GM21737 (cell line): Measurements from ENCODE around the gene ILDR1.
A peak's percentile ranks its signal among the peaks of the same experiment; 100 is the strongest.

Experiments
- ATAC-seq: cut with Tn5 transposase; IDR thresholded peaks from one replicate; pipeline ENCODE4 v1.9.1; 2021; ENCODE audit warnings: mild to moderate bottlenecking, moderate library complexity; ENCODE audit not compliant: unreplicated experiment

Gene ILDR1

DNA sequence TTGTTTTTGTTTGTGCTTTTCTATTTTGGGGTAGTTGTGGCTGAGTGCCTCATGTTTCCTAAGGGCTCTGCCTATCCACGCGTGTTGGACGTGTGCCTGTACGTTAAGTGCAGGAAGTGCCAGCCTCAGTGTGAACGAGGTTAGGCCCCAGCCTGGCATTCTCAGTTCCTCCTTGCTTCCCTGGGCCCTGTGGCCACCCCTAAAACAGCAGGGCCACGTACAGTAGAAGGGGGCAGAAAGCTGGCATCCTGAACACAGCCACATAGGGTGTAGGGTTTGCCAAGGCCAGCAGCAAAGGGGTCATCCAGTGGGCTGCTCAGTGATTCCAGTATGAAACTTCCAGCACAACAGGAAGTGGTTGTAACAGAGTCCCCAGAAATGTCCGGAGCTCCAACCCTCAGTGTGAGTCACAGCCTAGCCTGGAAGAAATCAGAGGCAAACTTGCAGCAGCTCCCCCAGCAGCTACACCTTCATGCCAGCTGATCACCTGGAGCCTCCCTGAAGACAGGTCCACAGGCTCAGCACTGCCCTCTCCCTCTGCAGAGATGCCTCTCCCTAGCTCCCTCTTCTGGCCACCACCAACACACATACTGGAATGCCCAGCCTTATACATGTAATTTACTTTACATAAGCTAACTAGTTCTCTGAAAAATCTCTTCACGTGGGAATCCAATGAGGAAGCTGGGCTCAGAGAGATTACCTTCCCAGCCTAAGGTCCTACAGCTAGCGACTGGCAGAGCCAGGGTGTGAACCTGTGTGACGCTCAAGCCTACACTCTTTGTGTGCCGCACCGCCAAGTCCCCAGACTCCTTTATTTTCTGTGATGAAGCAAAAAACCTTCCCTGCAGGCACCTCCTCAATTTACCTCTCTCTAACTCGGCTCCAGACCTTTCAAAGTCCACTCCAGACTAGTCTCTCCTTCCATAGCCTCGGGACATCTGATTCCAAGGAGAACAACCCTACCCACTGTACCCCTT lies 26.6 kb downstream of the ILDR1 start:
- no peak for ATAC-seq

- ATAC-seq, result no peak
Measured at GRCh38 chr3:121994551-121994950, 27.5 kb downstream of the ILDR1 start.

GRCh38 chr3:121992601-121993560 lies 29.2 kb downstream of the ILDR1 start:
- no peak for ATAC-seq

GRCh38 chr3:121989943-121990342 lies 32.1 kb downstream of the ILDR1 start:
- no peak for ATAC-seq

DNA sequence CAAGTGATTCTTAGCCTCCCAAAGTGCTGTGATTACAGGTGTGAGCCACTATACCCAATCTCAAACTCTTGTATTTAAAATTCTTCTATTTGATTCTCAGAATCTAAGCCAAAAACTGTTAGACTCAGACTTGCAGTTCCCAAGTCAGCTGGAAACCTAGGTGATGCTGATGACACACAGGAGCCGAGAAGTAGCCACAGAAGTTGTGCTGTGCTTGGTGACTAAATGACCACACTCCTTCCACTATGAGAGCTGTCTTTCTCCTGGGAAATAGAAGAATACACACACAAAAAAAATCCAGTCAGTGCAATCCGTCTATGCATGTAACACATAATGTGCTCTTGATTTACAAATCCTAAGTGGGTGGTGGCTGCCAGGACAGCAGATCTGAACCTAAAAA lies 33.9 kb downstream of the ILDR1 start:
- no peak for ATAC-seq

GRCh38 chr3:121985846-121986245 lies 36.2 kb downstream of the ILDR1 start:
- ATAC-seq, result no peak

GRCh38 chr3:121981473-121981872 lies 40.6 kb downstream of the ILDR1 start:
- no peak for ATAC-seq

DNA sequence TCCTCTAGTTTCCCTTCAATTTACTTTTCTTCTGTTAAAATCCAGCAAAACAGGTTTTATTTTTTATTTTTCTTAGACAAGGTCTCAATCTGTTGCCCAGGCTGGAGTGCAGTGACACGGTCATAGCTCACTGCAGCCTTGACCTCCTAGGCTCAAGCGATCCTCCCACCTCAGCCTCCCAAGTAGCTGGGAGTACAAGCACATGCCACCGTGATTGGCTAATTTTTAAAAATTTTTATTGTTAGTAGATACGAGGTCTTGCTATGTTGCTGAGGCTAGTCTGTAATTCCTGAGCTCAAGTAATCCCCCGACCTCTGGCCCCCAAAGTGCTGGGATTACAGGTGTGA lies 41.6 kb downstream of the ILDR1 start:
- no peak for ATAC-seq

- no peak for ATAC-seq
Measured at GRCh38 chr3:121979734-121980449, 42.2 kb downstream of the ILDR1 start.

GRCh38 chr3:121979246-121979645 lies 42.8 kb downstream of the ILDR1 start:
- ATAC-seq, result no peak

- no peak for ATAC-seq
Measured at GRCh38 chr3:121976727-121977126, 45.3 kb downstream of the ILDR1 start.

DNA sequence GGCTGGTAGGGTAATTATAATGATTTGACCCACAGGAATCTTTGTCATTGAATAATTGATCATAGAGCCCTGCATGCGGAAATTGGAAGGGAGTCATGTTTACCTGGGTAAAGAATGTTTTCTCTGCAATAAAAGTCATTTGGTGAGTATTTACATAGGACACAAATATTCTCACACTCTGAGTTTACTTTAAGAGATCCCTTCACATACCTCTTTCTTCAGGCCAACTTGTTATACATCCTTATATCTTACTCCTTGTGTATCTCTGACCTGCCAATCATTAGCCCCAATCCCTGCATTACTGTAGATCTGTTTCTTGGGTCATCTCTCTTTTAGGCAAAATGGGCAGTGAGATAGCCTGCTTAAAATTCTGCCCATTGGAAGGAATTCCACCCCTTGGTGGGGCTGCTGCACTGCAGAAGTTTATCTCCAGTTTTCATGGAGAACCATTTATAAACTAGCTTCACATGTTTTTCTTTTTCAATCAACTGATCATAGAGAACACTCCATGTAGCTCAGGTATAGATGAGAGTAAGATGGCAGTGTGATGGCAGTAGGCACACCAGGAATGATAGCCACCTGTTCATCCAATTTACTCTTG lies 46.2 kb downstream of the ILDR1 start:
- ATAC-seq, result no peak

DNA sequence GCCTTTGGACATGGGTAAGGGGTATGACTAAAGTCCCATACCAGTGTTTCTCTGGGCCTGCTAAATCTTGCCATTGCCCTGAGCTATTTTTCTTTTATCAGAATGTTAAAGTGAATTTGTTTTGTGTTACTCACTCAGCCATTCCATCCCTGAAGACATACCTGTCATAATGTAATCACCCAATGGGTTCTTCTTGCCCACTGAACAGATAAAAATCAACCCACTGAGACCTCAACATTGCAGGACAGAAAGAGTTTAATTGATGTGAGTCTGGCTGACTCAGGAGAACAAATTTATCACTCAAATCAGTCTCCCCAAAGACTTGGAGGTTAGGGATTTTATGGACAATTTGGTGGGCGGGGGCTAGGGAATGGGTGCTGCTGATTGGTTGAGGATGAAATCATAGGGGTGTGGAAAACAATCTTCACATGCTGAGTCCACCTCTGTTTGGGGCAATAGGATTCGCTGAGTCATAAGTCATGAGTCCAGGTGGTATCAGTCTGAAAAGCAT lies 47.4 kb downstream of the ILDR1 start:
- no peak for ATAC-seq

GRCh38 chr3:121970047-121970446 lies 52.0 kb downstream of the ILDR1 start:
- no peak for ATAC-seq

DNA sequence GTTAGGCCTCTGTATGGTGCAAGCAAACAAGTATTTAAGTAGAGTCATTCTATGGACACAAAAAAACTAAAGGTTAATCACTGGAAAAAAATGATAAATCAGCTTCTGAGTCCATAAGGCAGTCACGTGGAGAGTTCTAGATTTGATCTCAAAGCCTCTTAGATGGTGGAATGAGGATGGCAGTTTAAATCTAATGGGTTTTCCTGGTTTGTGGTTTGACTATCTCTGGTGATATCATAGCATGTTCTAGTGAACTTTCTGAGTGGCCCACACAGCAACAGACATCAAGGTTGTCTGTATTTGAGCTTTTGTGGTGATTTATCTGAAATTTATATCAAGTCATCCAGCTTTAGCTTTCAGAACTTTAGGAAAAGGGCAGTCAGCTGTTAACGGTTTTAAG lies 52.4 kb downstream of the ILDR1 start:
- ATAC-seq, result no peak

DNA sequence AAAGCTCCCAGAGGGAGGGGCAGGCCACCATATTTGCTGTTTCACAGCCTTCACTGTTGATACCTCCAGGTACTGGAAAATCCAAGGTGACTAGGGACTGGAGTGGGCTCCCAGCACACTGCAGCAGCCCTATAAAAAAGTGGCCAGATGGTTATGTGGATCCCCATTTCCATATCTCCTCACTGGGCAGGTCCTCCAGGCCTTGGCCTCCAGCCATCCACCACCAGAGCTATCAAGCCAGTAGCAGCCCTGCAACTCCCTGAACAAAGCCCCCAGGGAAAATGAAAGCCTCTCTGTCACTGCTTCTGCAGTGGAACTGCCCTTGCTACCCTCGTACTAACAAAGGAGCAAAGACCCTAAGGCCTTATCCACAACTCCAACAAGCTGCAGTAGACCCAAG lies 58.4 kb downstream of the ILDR1 start:
- no peak for ATAC-seq

DNA sequence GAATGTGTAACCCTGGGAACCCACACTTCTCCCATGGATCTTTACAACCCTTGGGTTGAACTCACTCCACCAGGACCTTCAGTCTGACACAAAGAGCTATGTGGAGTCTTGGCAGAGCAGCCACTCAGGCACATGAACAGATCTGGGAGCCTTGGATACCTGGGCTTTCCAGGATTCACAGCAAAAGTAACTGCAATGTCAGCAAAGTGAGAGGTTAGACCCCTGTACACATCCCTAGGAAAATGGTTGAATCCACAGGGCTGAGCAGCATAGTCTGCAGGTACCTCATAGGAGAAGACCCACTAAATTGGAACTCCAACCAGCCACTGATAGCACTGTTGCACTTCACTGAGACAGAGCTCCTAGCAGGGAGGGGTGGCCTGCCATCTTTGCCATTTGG lies 59.6 kb downstream of the ILDR1 start:
- no peak for ATAC-seq

GRCh38 chr3:121961283-121961682 lies 60.8 kb downstream of the ILDR1 start:
- no peak for ATAC-seq

DNA sequence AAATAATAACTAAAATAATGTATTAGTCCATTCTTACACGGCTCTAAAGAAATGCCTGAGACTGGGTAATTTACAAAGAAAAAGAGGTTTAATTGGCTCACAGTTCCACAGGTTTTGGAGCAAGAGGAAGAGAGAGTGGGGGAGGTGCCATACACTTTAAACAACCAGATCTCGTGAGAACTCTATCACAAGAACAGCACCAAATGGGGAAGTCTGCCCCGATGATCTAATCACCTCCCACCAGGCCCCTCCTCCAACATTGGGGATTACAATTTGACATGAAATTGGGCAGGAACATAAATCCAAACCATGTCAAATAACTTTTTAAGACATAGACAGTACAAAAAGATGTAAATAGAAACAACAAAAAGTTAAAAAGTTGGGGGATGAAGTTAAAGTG lies 63.2 kb downstream of the ILDR1 start:
- no peak for ATAC-seq

- ATAC-seq, result peak; percentile 59
Measured at GRCh38 chr3:121957674-121958415, 64.2 kb downstream of the ILDR1 start.
